Testis (tissue), 3 donors: ENCODE measurements around the gene KLHL10. TPM values are rescaled to one million over a fixed set of nuclear protein-coding genes. Genes with fewer than 3 reads are reported as not detected.
"Not testable (repeated sequence)": the region's sequence is repeated elsewhere in the genome, so short reads cannot be mapped to it uniquely, and the experiment has no call there.

ENCODE experiments used
- DNase-seq: peaks from one replicate; pipeline ENCODE4 v3.0.0-alpha.2; 2019
- H3K27ac ChIP-seq, 2 donors: fragments of 200-600 bp; sonication (generic); one replicate each; pipeline ENCODE4 v1.5.1; 2019
- H3K27me3 ChIP-seq: fragments of 200-600 bp; sonication (generic); one replicate; pipeline ENCODE4 v1.5.1; 2019
- H3K36me3 ChIP-seq: fragments of 200-600 bp; sonication (generic); one replicate; pipeline ENCODE4 v1.5.1; 2017; ENCODE audit warnings: low read depth; ENCODE audit errors: missing control alignments
- H3K4me1 ChIP-seq: fragments of 200-600 bp; sonication (generic); one replicate; pipeline ENCODE4 v1.5.1; 2019
- H3K4me3 ChIP-seq, 2 donors: fragments of 200-600 bp; sonication (generic); one replicate each; pipeline ENCODE4 v1.5.1; 2017 to 2019
- H3K9me3 ChIP-seq: fragments of 200-600 bp; sonication (generic); one replicate; pipeline ENCODE4 v1.5.1; 2017
- CTCF ChIP-seq, 3 experiments: fragments of 450-650 bp in 2 of 3; fragments of 200-600 bp in 1 of 3; sonication (generic) in 1 of 3; IDR thresholded peaks; one replicate each; pipeline ENCODE4 v1.5.1; 2016 to 2019; ENCODE audit warnings: antibody characterized with exemption in 3 of 3, mild to moderate bottlenecking in 2 of 3, moderate library complexity in 1 of 3
- POLR2A ChIP-seq: fragments of 450-650 bp; IDR thresholded peaks from one replicate; pipeline ENCODE4 v1.6.1; 2017; ENCODE audit warnings: antibody characterized with exemption, mild to moderate bottlenecking, moderate library complexity
- WGBS, 2 donors: methylation state at CpG; one replicate each; pipeline ENCODE4 v1.1.5; 2018; 5-methylcytosine and 5-hydroxymethylcytosine counted together
- intact Hi-C: fragments of 100-400 bp; cut with DNase I; formaldehyde crosslinking; loops from one replicate; pipeline ENCODE4 v1.15.1; 2023; ENCODE audit warnings: low total_unique reads
- polyA plus RNA-seq: library from polyadenylated mRNA; stranded (reverse); fragments of 350-450 nt; fragmentation: Illumina TruSeq; extraction: RNeasy Lipid Tissue Mini Kit (QIAGEN cat#74804); gene quantifications from one replicate; pipeline ENCODE4 v1.2.3, GENCODE V29; 2014; ENCODE audit warnings: low read depth, low replicate concordance; ENCODE audit not compliant: insufficient read depth
- total RNA-seq, 2 donors: library from RNA; depleted of rRNA; stranded (reverse); fragments of >200 nt; gene quantifications; one replicate each; pipeline ENCODE4 v1.2.3, GENCODE V29; 2016

The KLHL10 gene
- total and polyA plus RNA-seq, 3 donors from 2014 or later: 31.8 to 130 (median 76.3) TPM

GRCh38 chr17:41825175-41825845 is 12.3 kb upstream of the KLHL10 start:
- Histone ChIP-seq H3K9me3 (no peaks in the 10 kb centered on the region), H3K36me3 (no peaks in the 10 kb centered on the region), H3K27ac (no peak overlapping the region), H3K4me3 (no peak overlapping the region), H3K4me1 (no peaks in the 10 kb centered on the region), H3K27me3 (no peaks in the 10 kb centered on the region)
- intact Hi-C loops: no loop called here
- WGBS, 2 donors: 75 to 79% methylated on average over 5 to 19 of the region's 19 CpGs
- TF ChIP-seq CTCF (IDR thresholded peaks at IDR 0.05): no peak
- no peak for TF ChIP-seq POLR2A
- no peak for DNase-seq

- H3K9me3 ChIP-seq, H3K4me1 ChIP-seq, H3K4me3 ChIP-seq, H3K27me3 ChIP-seq, intact Hi-C loops, H3K27ac ChIP-seq, H3K36me3 ChIP-seq, DNase-seq: not testable (repeated sequence)
- 81 to 84% methylated on average over 10 of the region's 10 CpGs for WGBS, 2 donors
These were observed 7.7 kb upstream of the KLHL10 start for GRCh38 chr17:41829961-41830360.

GRCh38 chr17:41835214-41835799 is 2.3 kb upstream of the KLHL10 start:
- DNase-seq: no peak
- no peak for TF ChIP-seq CTCF (IDR thresholded peaks at IDR 0.05)
- TF ChIP-seq POLR2A: no peak

GRCh38 chr17:41835800-41836549 is 1.6 kb upstream of the KLHL10 start, which contains the start of gene NT5C3B:
Gene NT5C3B (minus strand): TSS chr17:41836232. CDS start chr17:41836193, 39 bp downstream.
- Histone ChIP-seq H3K36me3 (no peaks in the 10 kb centered on the region), H3K27ac (peak within 1 kb of the TSS; percentile 44 to 58), H3K27me3 (no peaks in the 10 kb centered on the region), H3K9me3 (no peaks in the 10 kb centered on the region), H3K4me3 (peak within 1 kb of the TSS; percentile 61 to 97), H3K4me1 (peaks cover 5% of the 10 kb centered on the region)
- intact Hi-C loops: no loop called here
- 1 to 4% methylated on average over 5 to 27 of the region's 72 CpGs for WGBS, 2 donors
- peak; percentile 61 for DNase-seq
- TF ChIP-seq CTCF (IDR thresholded peaks at IDR 0.05) (no peak), POLR2A (no peak)

More at GRCh38 chr17:41835214-41835799, 2.3 kb upstream of the KLHL10 start:
- peak overlapping the region; percentile 61 to 97 for H3K4me3 ChIP-seq
- no peaks in the 10 kb centered on the region for H3K36me3 ChIP-seq
- H3K9me3 ChIP-seq: no peaks in the 10 kb centered on the region
- peak overlapping the region; percentile 44 to 58 for H3K27ac ChIP-seq
- peaks cover 5% of the 10 kb centered on the region for H3K4me1 ChIP-seq
- 16 to 35% methylated on average over 4 to 13 of the region's 13 CpGs for WGBS, 2 donors
- intact Hi-C loops: no loop called here
- no peaks in the 10 kb centered on the region for H3K27me3 ChIP-seq

GRCh38 chr17:41836550-41837196 is 952 bp upstream of the KLHL10 start:
- Histone ChIP-seq H3K4me1 (peaks cover 5% of the 10 kb centered on the region), H3K27ac (peak overlapping the region; percentile 44 to 58), H3K4me3 (peak overlapping the region; percentile 61 to 97), H3K27me3 (no peaks in the 10 kb centered on the region), H3K36me3 (no peaks in the 10 kb centered on the region), H3K9me3 (no peaks in the 10 kb centered on the region)
- TF ChIP-seq CTCF (IDR thresholded peaks at IDR 0.05) (no peak), POLR2A (no peak)
- 28 to 48% methylated on average over 21 of the region's 21 CpGs for WGBS, 2 donors
- intact Hi-C loops: no loop called here
- DNase-seq: no peak

GRCh38 chr17:41839448-41839847 is 1.8 kb downstream of the KLHL10 start:
- H3K27ac ChIP-seq, H3K4me1 ChIP-seq, intact Hi-C loops, H3K4me3 ChIP-seq, H3K27me3 ChIP-seq, DNase-seq, H3K36me3 ChIP-seq, H3K9me3 ChIP-seq: not testable (repeated sequence)
- WGBS, 2 donors: 98 to 100% methylated on average over 2 of the region's 2 CpGs

GRCh38 chr17:41840781-41841180 is 3.2 kb downstream of the KLHL10 start:
- H3K4me3 ChIP-seq, H3K27me3 ChIP-seq, H3K9me3 ChIP-seq, intact Hi-C loops, DNase-seq, H3K36me3 ChIP-seq, H3K27ac ChIP-seq, H3K4me1 ChIP-seq: not testable (repeated sequence)
- 92 to 100% methylated on average over 6 of the region's 6 CpGs for WGBS, 2 donors
